HG03558 (cell line): ENCODE measurements around the gene ZNF367.

Experiments
- ATAC-seq: cut with Tn5 transposase; IDR thresholded peaks from one replicate; pipeline ENCODE4 v1.9.1; 2021; ENCODE audit warnings: moderate number of reproducible peaks; ENCODE audit not compliant: unreplicated experiment; ENCODE audit errors: extremely low read depth

ZNF367 gene

GRCh38 chr9:96437454-96437853 is 19.3 kb upstream of the ZNF367 start:
- no peak for ATAC-seq

GRCh38 chr9:96436456-96437126 is 18.4 kb upstream of the ZNF367 start:
- no peak for ATAC-seq

GRCh38 chr9:96436063-96436455 is 17.9 kb upstream of the ZNF367 start:
- no peak for ATAC-seq

- ATAC-seq: no peak
Observed at GRCh38 chr9:96435345-96435744, 17.2 kb upstream of the ZNF367 start.

- ATAC-seq: no peak
Observed at GRCh38 chr9:96430377-96430776, 12.2 kb upstream of the ZNF367 start.

GRCh38 chr9:96429732-96430131 is 11.6 kb upstream of the ZNF367 start:
- no peak for ATAC-seq

GRCh38 chr9:96425500-96426169 is 7.5 kb upstream of the ZNF367 start:
- ATAC-seq: no peak

GRCh38 chr9:96423985-96424336 is 5.8 kb upstream of the ZNF367 start:
- no peak for ATAC-seq

GRCh38 chr9:96423322-96423984 is 5.3 kb upstream of the ZNF367 start:
- ATAC-seq: no peak

- ATAC-seq: peak; percentile 21
Observed at GRCh38 chr9:96420468-96421219, 2.5 kb upstream of the ZNF367 start.

- no peak for ATAC-seq
Observed at GRCh38 chr9:96419691-96419969, 1.5 kb upstream of the ZNF367 start.

- peak; percentile 14 for ATAC-seq
Observed at GRCh38 chr9:96418920-96419690, 935 bp upstream of the ZNF367 start.

GRCh38 chr9:96417661-96418082 is 498 bp downstream of the ZNF367 start:
- ATAC-seq: no peak

- no peak for ATAC-seq
Observed at GRCh38 chr9:96417051-96417586, 1.1 kb downstream of the ZNF367 start.

GRCh38 chr9:96413302-96414221 is 4.6 kb downstream of the ZNF367 start:
- no peak for ATAC-seq

- ATAC-seq: no peak
Observed at GRCh38 chr9:96412174-96412913, 5.8 kb downstream of the ZNF367 start.

- no peak for ATAC-seq
Observed at GRCh38 chr9:96411129-96411838, 6.9 kb downstream of the ZNF367 start.
